Mesenchymal stem cell (in vitro differentiated cells and primary cell): Measurements from ENCODE around the gene RGSL1.

Source experiments
- DNase-seq: peaks from one replicate; pipeline ENCODE4 v3.0.0-alpha.2; 2013
- H2AFZ ChIP-seq: one replicate; pipeline ENCODE4 v1.6.1; 2013; ENCODE audit warnings: low read depth, mild to moderate bottlenecking, control low read depth, inconsistent platforms, low read length, moderate library complexity
- H2AK5ac ChIP-seq: 2 replicates; pipeline ENCODE4 v1.6.1; 2013; ENCODE audit warnings: low read length, moderate library complexity, mild to moderate bottlenecking, inconsistent platforms; ENCODE audit not compliant: severe bottlenecking
- H2BK120ac ChIP-seq: one replicate; pipeline ENCODE4 v1.6.1; 2013; ENCODE audit warnings: low read depth, mild to moderate bottlenecking, inconsistent platforms, low read length, moderate library complexity
- H2BK12ac ChIP-seq, 2 experiments: one replicate each; pipeline ENCODE4 v1.6.1; 2013; ENCODE audit warnings: inconsistent platforms in 2 of 2, low read length in 2 of 2, mild to moderate bottlenecking in 2 of 2, moderate library complexity in 2 of 2, control low read depth in 1 of 2
- H2BK15ac ChIP-seq: one replicate; pipeline ENCODE4 v1.6.1; 2013; ENCODE audit warnings: mild to moderate bottlenecking, low read depth, inconsistent platforms; ENCODE audit not compliant: poor library complexity, severe bottlenecking
- H2BK5ac ChIP-seq: 2 replicates; pipeline ENCODE4 v1.6.1; 2013; ENCODE audit warnings: low read depth, mild to moderate bottlenecking, low read length, control low read depth, inconsistent platforms; ENCODE audit not compliant: poor library complexity, severe bottlenecking
- H3K14ac ChIP-seq, 2 experiments: one replicate each; pipeline ENCODE4 v1.6.1; 2013; ENCODE audit warnings: inconsistent platforms in 2 of 2, low read length in 2 of 2, control low read depth in 1 of 2, mild to moderate bottlenecking in 1 of 2, moderate library complexity in 1 of 2
- H3K18ac ChIP-seq, 2 experiments: one replicate each; pipeline ENCODE4 v1.6.1; 2013; ENCODE audit warnings: inconsistent platforms in 2 of 2, low read length in 2 of 2, control low read depth in 1 of 2, low read depth in 1 of 2, mild to moderate bottlenecking in 1 of 2
- H3K23ac ChIP-seq, 2 experiments: one replicate each; pipeline ENCODE4 v1.6.1; 2013; ENCODE audit warnings: inconsistent platforms in 2 of 2, low read length in 2 of 2, mild to moderate bottlenecking in 2 of 2, moderate library complexity in 2 of 2, control low read depth in 1 of 2
- H3K27ac ChIP-seq: 2 replicates; pipeline ENCODE4 v1.5.1; 2013; ENCODE audit warnings: mild to moderate bottlenecking, moderate library complexity, low read length, control low read depth, inconsistent platforms; ENCODE audit not compliant: poor library complexity, severe bottlenecking
- H3K27me3 ChIP-seq, 2 experiments: 2 replicates each; pipeline versions ENCODE4 v1.6.1 to v1.7.0; 2013; ENCODE audit warnings: low read length in 2 of 2, mild to moderate bottlenecking in 2 of 2, moderate library complexity in 2 of 2, control low read depth in 1 of 2, inconsistent platforms in 1 of 2; ENCODE audit not compliant: control insufficient read depth in 1 of 2, insufficient read depth in 1 of 2
- H3K36me3 ChIP-seq, 2 experiments: 2 replicates each; pipeline versions ENCODE4 v1.6.1 to v1.7.0; 2013; ENCODE audit warnings: low read length in 2 of 2, control low read depth in 1 of 2, inconsistent platforms in 1 of 2, low read depth in 1 of 2, mild to moderate bottlenecking in 1 of 2; ENCODE audit not compliant: insufficient read depth in 2 of 2, control insufficient read depth in 1 of 2
- H3K4ac ChIP-seq, 2 experiments: one replicate each; pipeline ENCODE4 v1.6.1; 2013; ENCODE audit warnings: inconsistent platforms in 2 of 2, low read length in 2 of 2, mild to moderate bottlenecking in 2 of 2, moderate library complexity in 2 of 2, control low read depth in 1 of 2, low read depth in 1 of 2
- H3K4me1 ChIP-seq: 2 replicates; pipeline ENCODE4 v1.6.1; 2013; ENCODE audit warnings: low read depth, low read length, control low read depth; ENCODE audit not compliant: control insufficient read depth, insufficient read depth
- H3K4me2 ChIP-seq: 2 replicates; pipeline ENCODE4 v1.6.1; 2013; ENCODE audit warnings: low read length, mild to moderate bottlenecking, inconsistent platforms; ENCODE audit not compliant: poor library complexity, severe bottlenecking
- H3K4me3 ChIP-seq, 2 experiments: 2 replicates each; pipeline versions ENCODE4 v1.5.1 to v1.7.0; 2013; ENCODE audit warnings: low read length in 2 of 2, mild to moderate bottlenecking in 2 of 2, control low read depth in 1 of 2, low read depth in 1 of 2; ENCODE audit not compliant: insufficient read depth in 1 of 2
- H3K79me1 ChIP-seq: replicated peaks from 2 replicates; pipeline ENCODE4 v1.6.1; 2013; ENCODE audit warnings: mild to moderate bottlenecking, control low read depth, low read length, inconsistent platforms; ENCODE audit not compliant: poor library complexity, severe bottlenecking
- H3K9ac ChIP-seq: 2 replicates; pipeline ENCODE4 v1.7.0; 2013; ENCODE audit warnings: mild to moderate bottlenecking, low read length, moderate library complexity
- H3K9me3 ChIP-seq: 2 replicates; pipeline ENCODE4 v1.7.0; 2013; ENCODE audit warnings: mild to moderate bottlenecking, low read length; ENCODE audit not compliant: control insufficient read depth
- H4K8ac ChIP-seq: one replicate; pipeline ENCODE4 v1.6.1; 2013; ENCODE audit warnings: inconsistent platforms, mild to moderate bottlenecking, low read length, moderate library complexity
- H4K91ac ChIP-seq: one replicate; pipeline ENCODE4 v1.6.1; 2013; ENCODE audit warnings: mild to moderate bottlenecking, low read length, inconsistent platforms
- WGBS: methylation state at CpG from one replicate; pipeline ENCODE4 v1.1.7; 2013; ENCODE audit warnings: mixed read lengths; 5-methylcytosine and 5-hydroxymethylcytosine counted together

The RGSL1 gene

GRCh38 chr1:182433580-182433979 lies 16.4 kb upstream of the RGSL1 start:
- H2AK5ac ChIP-seq: no peak overlapping the region
- H3K4ac ChIP-seq: no peak overlapping the region
- H3K27me3 ChIP-seq: peaks cover 0 to 7% of the 10 kb centered on the region in 2 experiments
- H3K18ac ChIP-seq: no peak overlapping the region
- WGBS: 87% methylated on average over 1 of the region's 1 CpG
- H2AFZ ChIP-seq: no peak overlapping the region
- no peak overlapping the region for H3K4me2 ChIP-seq
- no peak overlapping the region for H4K8ac ChIP-seq
- no peak overlapping the region for H2BK12ac ChIP-seq
- no peak overlapping the region for H3K14ac ChIP-seq
- H3K36me3 ChIP-seq: no peaks in the 10 kb centered on the region
- H3K9ac ChIP-seq: no peak overlapping the region
- H3K4me1 ChIP-seq: no peaks in the 10 kb centered on the region
- peaks cover 9% of the 10 kb centered on the region for H3K9me3 ChIP-seq
- H3K23ac ChIP-seq: no peak overlapping the region
- no peak overlapping the region for H2BK5ac ChIP-seq
- no peak overlapping the region for H3K4me3 ChIP-seq
- DNase-seq: no peak
- H2BK15ac ChIP-seq: no peak overlapping the region
- H2BK120ac ChIP-seq: no peak overlapping the region
- no peak overlapping the region for H3K27ac ChIP-seq
- no peaks in the 10 kb centered on the region for H3K79me1 ChIP-seq
- H4K91ac ChIP-seq: no peak overlapping the region

GRCh38 chr1:182438326-182438725 lies 11.6 kb upstream of the RGSL1 start:
- Histone ChIP-seq H3K14ac (no peak overlapping the region), H3K79me1 (no peaks in the 10 kb centered on the region), H3K4ac (no peak overlapping the region), H3K9me3 (peaks cover 11% of the 10 kb centered on the region), H3K27me3 (peaks cover 0 to 18% of the 10 kb centered on the region in 2 experiments), H2BK12ac (no peak overlapping the region), H3K9ac (no peak overlapping the region), H3K23ac (no peak overlapping the region), H4K8ac (no peak overlapping the region), H3K36me3 (no peaks in the 10 kb centered on the region), H3K4me2 (no peak overlapping the region), H3K27ac (no peak overlapping the region), H3K18ac (no peak overlapping the region), H4K91ac (no peak overlapping the region), H3K4me3 (no peak overlapping the region), H2AK5ac (no peak overlapping the region), H2BK120ac (no peak overlapping the region), H2BK5ac (no peak overlapping the region), H2AFZ (no peak overlapping the region), H2BK15ac (no peak overlapping the region), H3K4me1 (no peaks in the 10 kb centered on the region)
- WGBS: 67% methylated on average over 1 of the region's 1 CpG
- DNase-seq: no peak

GRCh38 chr1:182441719-182442118 lies 8.2 kb upstream of the RGSL1 start:
- no peak overlapping the region for H2BK12ac ChIP-seq
- H3K9me3 ChIP-seq: peaks cover 11% of the 10 kb centered on the region
- no peaks in the 10 kb centered on the region for H3K4me1 ChIP-seq
- no peak overlapping the region for H3K23ac ChIP-seq
- H2AK5ac ChIP-seq: no peak overlapping the region
- no peak overlapping the region for H2AFZ ChIP-seq
- H3K27me3 ChIP-seq: peaks cover 0 to 18% of the 10 kb centered on the region in 2 experiments
- H3K27ac ChIP-seq: no peak overlapping the region
- H3K14ac ChIP-seq: no peak overlapping the region
- H3K4ac ChIP-seq: no peak overlapping the region
- no peak overlapping the region for H3K9ac ChIP-seq
- no peak overlapping the region for H3K18ac ChIP-seq
- 89% methylated on average over 3 of the region's 3 CpGs for WGBS
- H2BK15ac ChIP-seq: no peak overlapping the region
- no peak overlapping the region for H4K91ac ChIP-seq
- no peak overlapping the region for H3K4me2 ChIP-seq
- H2BK120ac ChIP-seq: no peak overlapping the region
- DNase-seq: no peak
- no peak overlapping the region for H2BK5ac ChIP-seq
- no peaks in the 10 kb centered on the region for H3K36me3 ChIP-seq
- H4K8ac ChIP-seq: no peak overlapping the region
- H3K4me3 ChIP-seq: no peak overlapping the region
- no peaks in the 10 kb centered on the region for H3K79me1 ChIP-seq

GRCh38 chr1:182442333-182442732 lies 7.6 kb upstream of the RGSL1 start:
- no peak for DNase-seq
- H3K36me3 ChIP-seq: no peaks in the 10 kb centered on the region
- H3K27ac ChIP-seq: no peak overlapping the region
- H3K9me3 ChIP-seq: peaks cover 11% of the 10 kb centered on the region
- H2AK5ac ChIP-seq: no peak overlapping the region
- H3K4ac ChIP-seq: no peak overlapping the region
- no peak overlapping the region for H3K4me3 ChIP-seq
- no peak overlapping the region for H3K23ac ChIP-seq
- H3K18ac ChIP-seq: no peak overlapping the region
- 57% methylated on average over 1 of the region's 1 CpG for WGBS
- no peak overlapping the region for H2BK5ac ChIP-seq
- no peak overlapping the region for H4K91ac ChIP-seq
- no peak overlapping the region for H4K8ac ChIP-seq
- H2AFZ ChIP-seq: no peak overlapping the region
- H2BK120ac ChIP-seq: no peak overlapping the region
- no peak overlapping the region for H3K9ac ChIP-seq
- no peaks in the 10 kb centered on the region for H3K4me1 ChIP-seq
- H3K27me3 ChIP-seq: peaks cover 0 to 16% of the 10 kb centered on the region in 2 experiments
- no peak overlapping the region for H2BK12ac ChIP-seq
- no peak overlapping the region for H2BK15ac ChIP-seq
- no peak overlapping the region for H3K4me2 ChIP-seq
- no peak overlapping the region for H3K14ac ChIP-seq
- H3K79me1 ChIP-seq: no peaks in the 10 kb centered on the region
